ENCODE results near the gene FKTN. TPM values are rescaled to one million over a fixed set of nuclear protein-coding genes. Genes with fewer than 3 reads are reported as not detected.

Gene FKTN
- polyA plus RNA-seq, 3 donors, result 21.4 to 29.3 (median 25.9) TPM

DNA sequence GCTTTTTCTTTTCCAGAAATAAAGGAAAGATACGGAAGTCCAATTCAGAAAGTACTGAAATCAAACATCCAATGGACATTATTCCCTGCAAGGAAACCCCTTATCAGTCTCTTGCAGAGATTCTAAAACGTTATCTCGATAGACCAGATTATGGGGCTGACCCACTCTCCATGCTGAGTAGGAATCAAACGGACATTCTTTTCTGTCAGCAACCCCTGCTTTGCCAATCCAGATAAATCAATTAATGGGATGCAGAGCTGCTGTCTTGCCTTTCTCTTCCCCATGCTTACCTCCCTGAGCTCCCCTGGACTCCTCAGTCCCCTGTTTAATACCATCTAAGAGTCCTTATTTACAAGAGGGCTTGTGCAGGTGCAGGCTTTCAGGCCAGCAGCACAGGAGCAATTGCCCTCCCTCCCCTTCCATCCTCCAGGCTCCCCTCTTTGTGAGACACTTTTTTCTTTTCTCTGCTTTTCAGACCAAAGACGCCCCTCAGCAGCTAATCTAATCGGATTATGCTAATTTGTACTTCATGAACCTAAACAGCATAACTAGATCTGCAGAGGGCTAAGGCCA lies 118.5 kb downstream of the FKTN start:
- DNase-seq, result no peak

DNA sequence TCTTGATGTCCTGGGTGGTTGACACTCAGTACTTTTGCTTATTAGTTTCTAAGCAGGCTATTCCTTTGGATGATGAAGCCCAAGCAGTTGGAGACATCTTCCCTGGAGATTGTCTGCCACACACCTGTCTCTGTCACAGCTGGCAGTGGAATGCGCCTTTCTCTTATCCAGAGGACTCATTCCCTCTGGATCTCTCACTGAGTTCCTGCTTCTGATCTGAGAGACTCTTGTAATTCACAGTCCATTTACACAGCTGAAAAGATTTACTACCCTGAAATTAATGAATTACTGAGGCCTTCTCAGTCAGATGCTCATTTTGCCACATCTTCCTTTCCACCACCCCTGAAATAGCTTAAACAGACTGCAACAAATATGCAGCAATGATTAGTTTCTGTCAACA lies 120.2 kb downstream of the FKTN start:
- no peak for DNase-seq

DNA sequence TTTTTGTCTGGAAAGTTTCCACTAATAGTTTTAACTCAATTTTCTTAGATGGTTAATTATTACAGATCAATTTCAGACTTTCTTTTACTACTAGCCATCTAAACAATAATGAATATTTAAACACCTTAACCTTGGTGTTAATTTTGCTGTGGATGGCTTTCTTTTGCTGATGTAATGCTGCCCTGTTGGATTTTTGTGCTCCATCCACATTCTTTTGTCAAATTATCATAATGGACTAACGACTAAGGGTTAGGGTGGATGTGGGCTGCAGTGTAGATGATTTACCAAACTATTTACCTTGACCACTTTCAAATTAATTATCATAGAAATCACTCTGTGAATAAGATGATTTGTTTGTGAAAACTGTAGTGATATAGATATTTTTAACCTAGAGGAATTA lies 120.8 kb downstream of the FKTN start:
- no peak for DNase-seq

- no peak for DNase-seq
These were observed 121.5 kb downstream of the FKTN start for GRCh38 chr9:105679257-105680022.

DNA sequence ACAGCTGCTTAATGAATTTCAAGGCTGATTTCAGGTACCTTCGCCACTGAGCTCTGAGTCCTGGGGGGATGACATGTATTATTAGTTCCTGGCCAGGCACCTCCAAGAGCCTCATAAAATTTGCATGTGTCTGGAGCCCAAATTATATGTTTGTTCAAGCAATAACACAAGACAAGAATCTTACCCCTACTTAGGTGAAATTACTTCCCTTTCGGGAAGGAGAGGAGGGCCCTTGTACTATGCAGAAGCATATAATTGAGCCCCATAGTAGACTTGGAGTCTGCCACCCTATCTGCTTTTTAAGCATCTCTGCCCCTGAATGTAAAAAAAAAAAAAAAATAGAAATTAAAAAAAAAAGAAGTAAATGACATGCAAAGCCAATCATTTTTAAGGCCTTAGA lies 123.4 kb downstream of the FKTN start:
- DNase-seq, result no peak

DNA sequence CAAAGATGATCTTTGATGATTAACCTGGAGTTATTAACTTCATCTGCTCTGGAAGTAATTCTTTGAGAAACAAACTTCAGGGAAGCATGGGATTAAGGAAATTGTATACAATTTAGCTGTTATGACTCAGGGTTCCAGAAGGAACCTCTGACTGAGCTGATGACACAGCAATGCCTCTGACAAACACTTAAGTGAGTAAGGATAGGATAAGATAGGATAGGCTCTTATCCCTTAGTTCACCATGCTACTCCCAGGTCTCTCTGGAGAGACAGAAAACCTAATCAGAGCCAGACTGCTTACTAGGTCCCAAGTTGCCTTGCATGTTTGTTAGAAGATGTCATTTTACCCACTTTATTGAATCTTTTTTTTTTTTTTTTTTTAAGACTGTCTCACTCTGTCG lies 123.8 kb downstream of the FKTN start:
- no peak for DNase-seq

GRCh38 chr9:105683688-105684275 lies 125.9 kb downstream of the FKTN start:
- DNase-seq, result no peak

- no peak for DNase-seq
These were observed 129.0 kb downstream of the FKTN start for GRCh38 chr9:105686936-105687335.

Other genes with a start within 250 kb of the FKTN start
- 10 to 100 TPM in 1 of 3 donors, 1 to 10 TPM in 2; 7.4 to 10.7 (median 8.0) TPM for gene FSD1L, start 110.1 kb upstream of the FKTN start, polyA plus RNA-seq (ENCODE audit: insufficient read length in 3 of 3)
- 1 to 10 TPM; 1.6 to 3.3 (median 2.8) TPM for gene TAL2, start 104.3 kb downstream of the FKTN start, polyA plus RNA-seq (ENCODE audit: insufficient read length in 3 of 3)
- 10 to 100 TPM; 40.5 to 45.5 (median 41.8) TPM for gene TMEM38B, start 136.4 kb downstream of the FKTN start, polyA plus RNA-seq (ENCODE audit: insufficient read length in 3 of 3)

Data from renal pelvis (tissue), 4 donors.